Nephron progenitor cell (in vitro differentiated cells): ENCODE measurements around the gene APEX1.
A peak's percentile ranks its signal among the peaks of the same experiment; 100 is the strongest.

Experiments
- DNase-seq: peaks from one replicate; pipeline ENCODE4 v3.0.0; 2021
- H3K27ac Mint-ChIP-seq: 2 replicates; pipeline ENCODE4 v1.8.0; 2021; ENCODE audit warnings: mild to moderate bottlenecking, moderate library complexity, mixed read lengths
- H3K27me3 Mint-ChIP-seq: 2 replicates; pipeline ENCODE4 v1.8.0; 2021; ENCODE audit warnings: mild to moderate bottlenecking, low read depth, mixed read lengths; ENCODE audit not compliant: poor library complexity
- H3K36me3 Mint-ChIP-seq: 2 replicates; pipeline ENCODE4 v1.8.0; 2021; ENCODE audit warnings: low read depth, mixed read lengths
- H3K4me1 Mint-ChIP-seq: 2 replicates; pipeline ENCODE4 v1.8.0; 2021; ENCODE audit warnings: mixed read lengths
- H3K4me3 Mint-ChIP-seq: 2 replicates; pipeline ENCODE4 v1.8.0; 2021; ENCODE audit warnings: mild to moderate bottlenecking, moderate library complexity, mixed read lengths
- H3K9me3 Mint-ChIP-seq: 2 replicates; pipeline ENCODE4 v1.8.0; 2021; ENCODE audit warnings: mild to moderate bottlenecking, moderate library complexity, mixed read lengths
- CTCF ChIP-seq: fragments of 200-600 bp; sonication (generic); IDR thresholded peaks from 2 replicates; pipeline ENCODE4 v1.5.0; 2021; ENCODE audit warnings: antibody characterized with exemption

The APEX1 gene

DNA sequence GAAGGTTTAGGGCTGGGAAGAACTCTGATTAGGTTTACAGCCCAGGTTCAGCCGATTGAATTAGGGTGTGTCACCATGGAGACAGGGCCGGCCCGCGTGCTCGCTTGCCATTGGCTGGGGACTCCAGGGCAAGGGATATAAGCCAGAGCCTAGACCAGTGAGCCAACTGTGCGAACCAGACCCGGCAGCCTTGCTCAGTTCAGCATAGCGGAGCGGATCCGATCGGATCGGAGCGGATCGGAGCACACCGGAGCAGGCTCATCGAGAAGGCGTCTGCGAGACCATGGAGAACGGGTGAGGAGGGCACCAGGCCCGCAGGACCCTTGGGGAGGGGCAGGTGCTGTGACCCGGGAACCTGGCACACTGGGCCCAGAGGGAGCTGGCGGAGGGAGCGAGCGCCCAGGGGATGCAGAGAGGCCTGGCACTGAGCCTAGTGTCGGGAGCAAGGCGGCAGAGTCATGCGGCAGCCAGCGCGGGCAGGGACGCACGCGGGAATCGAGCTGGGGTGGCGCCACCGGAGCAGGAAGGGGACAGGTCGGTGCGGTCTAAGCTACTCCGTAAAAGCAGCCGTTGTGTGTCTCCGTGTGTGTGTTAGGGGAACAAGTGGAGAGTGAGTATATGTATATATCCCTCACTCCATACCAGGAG, 14.3 kb downstream of the APEX1 start, which contains the start of gene PNP:
Gene PNP (plus strand): TSS at position 165 of the 648 bp plus-strand sequence. CDS start 119 bp downstream, at position 284.
- no peaks in the 10 kb centered on the region for H3K9me3 Mint-ChIP-seq
- no peak for TF ChIP-seq CTCF
- H3K4me3 Mint-ChIP-seq: peak within 1 kb of the TSS; percentile 96
- H3K27ac Mint-ChIP-seq: peak within 1 kb of the TSS; percentile 97
- H3K27me3 Mint-ChIP-seq: peaks cover 2% of the 10 kb centered on the region
- peak; percentile 87 for DNase-seq
- peaks cover 34% of the 10 kb centered on the region for H3K4me1 Mint-ChIP-seq
- peaks cover 28% of the 10 kb centered on the region for H3K36me3 Mint-ChIP-seq

DNA sequence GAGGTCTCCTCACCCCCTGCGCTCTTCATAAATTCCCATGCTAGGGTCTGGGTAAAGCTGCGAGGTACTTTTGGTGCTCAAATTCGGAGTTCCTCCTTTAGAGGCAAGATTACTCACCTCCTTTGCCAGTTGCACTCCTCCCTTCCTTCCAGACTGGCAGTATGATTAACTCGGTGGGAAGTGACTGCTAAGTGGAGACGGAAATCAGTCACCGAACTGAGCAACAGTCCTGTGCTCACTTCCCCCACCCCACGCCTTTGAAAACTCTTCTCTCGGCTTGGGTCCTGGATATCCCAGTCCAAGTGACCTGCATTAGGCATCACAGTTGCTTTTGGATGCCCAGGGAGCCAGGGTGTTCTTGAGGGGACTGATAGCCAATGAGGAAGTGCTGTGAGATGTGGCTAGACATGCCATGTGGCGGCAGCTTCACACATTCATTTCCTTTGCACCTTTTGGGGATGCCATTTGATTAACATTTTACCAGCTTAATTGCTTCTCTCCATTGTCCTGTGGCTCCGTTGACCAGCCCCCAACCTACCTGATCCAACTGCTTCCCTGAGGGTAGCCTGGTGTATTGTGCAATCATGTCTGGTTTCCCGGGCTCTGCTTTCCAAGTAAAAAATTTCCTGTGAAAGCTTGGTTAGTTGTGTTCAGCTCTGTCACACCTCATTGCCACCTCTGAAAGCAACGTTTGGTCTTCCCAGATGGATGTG, 15.0 kb downstream of the APEX1 start:
- DNase-seq: peak; percentile 14
- H3K36me3 Mint-ChIP-seq: peaks cover 35% of the 10 kb centered on the region
- H3K27ac Mint-ChIP-seq: peak overlapping the region; percentile 97
- peak overlapping the region; percentile 96 for H3K4me3 Mint-ChIP-seq
- H3K27me3 Mint-ChIP-seq: peaks cover 2% of the 10 kb centered on the region
- TF ChIP-seq CTCF: no peak
- no peaks in the 10 kb centered on the region for H3K9me3 Mint-ChIP-seq
- H3K4me1 Mint-ChIP-seq: peaks cover 34% of the 10 kb centered on the region

- Mint-ChIP-seq H3K27me3 (peaks cover 2% of the 10 kb centered on the region), H3K27ac (peak overlapping the region; percentile 14), H3K9me3 (no peaks in the 10 kb centered on the region), H3K4me1 (peaks cover 34% of the 10 kb centered on the region), H3K4me3 (peak overlapping the region; percentile 96), H3K36me3 (peaks cover 40% of the 10 kb centered on the region)
- TF ChIP-seq CTCF: no peak
- no peak for DNase-seq
These were observed 15.5 kb downstream of the APEX1 start for GRCh38 chr14:20470603-20470901.

GRCh38 chr14:20472536-20473169, 17.6 kb downstream of the APEX1 start:
- no peaks in the 10 kb centered on the region for H3K9me3 Mint-ChIP-seq
- H3K27me3 Mint-ChIP-seq: no peaks in the 10 kb centered on the region
- H3K4me3 Mint-ChIP-seq: peak overlapping the region; percentile 69
- peaks cover 34% of the 10 kb centered on the region for H3K4me1 Mint-ChIP-seq
- no peak for TF ChIP-seq CTCF
- DNase-seq: no peak
- no peak overlapping the region for H3K27ac Mint-ChIP-seq
- H3K36me3 Mint-ChIP-seq: peaks cover 61% of the 10 kb centered on the region

GRCh38 chr14:20476776-20477175, 21.8 kb downstream of the APEX1 start:
- no peaks in the 10 kb centered on the region for H3K9me3 Mint-ChIP-seq
- H3K27ac Mint-ChIP-seq: no peak overlapping the region
- peaks cover 8% of the 10 kb centered on the region for H3K4me1 Mint-ChIP-seq
- no peak for TF ChIP-seq CTCF
- no peak overlapping the region for H3K4me3 Mint-ChIP-seq
- no peak for DNase-seq
- H3K36me3 Mint-ChIP-seq: peaks cover 64% of the 10 kb centered on the region
- H3K27me3 Mint-ChIP-seq: no peaks in the 10 kb centered on the region
